Psoas muscle (tissue), 8 donors: Measurements from ENCODE around the gene RBBP7. TPM values are rescaled to one million over a fixed set of nuclear protein-coding genes. Genes with fewer than 3 reads are reported as not detected.

Experiments used
- ATAC-seq, 4 donors: fragments of 200-7000 bp; cut with Tn5 transposase; one replicate each; pipeline ENCODE4 v1.9.1; 2020; ENCODE audit warnings: moderate library complexity in 3 of 4, mild to moderate bottlenecking in 2 of 4
- DNase-seq, 2 donors: peaks; one replicate each; pipeline ENCODE4 v3.0.0-alpha.2; 2020
- H3K27ac ChIP-seq: fragments of 200-600 bp; one replicate; pipeline ENCODE4 v1.8.0; 2022
- H3K27me3 ChIP-seq, 3 donors: fragments of 200-600 bp in 1 of 3; one replicate each; pipeline versions ENCODE4 v1.6.1 to v1.8.0; 2013 to 2022; ENCODE audit warnings: low read length in 2 of 3, mild to moderate bottlenecking in 2 of 3, moderate library complexity in 1 of 3; ENCODE audit not compliant: insufficient read depth in 3 of 3
- H3K36me3 ChIP-seq, 2 donors: fragments of 200-600 bp in 1 of 2; one replicate each; pipeline versions ENCODE4 v1.6.1 to v1.8.0; 2013 to 2022; ENCODE audit warnings: low read depth in 1 of 2, mild to moderate bottlenecking in 1 of 2, moderate library complexity in 1 of 2; ENCODE audit not compliant: insufficient read depth in 1 of 2
- H3K4me1 ChIP-seq: fragments of 200-600 bp; one replicate; pipeline ENCODE4 v1.8.0; 2022
- H3K4me3 ChIP-seq: fragments of 200-600 bp; one replicate; pipeline ENCODE4 v1.8.0; 2022; ENCODE audit warnings: mild to moderate bottlenecking
- H3K9me3 ChIP-seq: fragments of 200-600 bp; one replicate; pipeline ENCODE4 v1.8.0; 2022
- WGBS, 3 donors: extraction: QIAGEN DNeasy Blood & Tissue Kit; methylation state at CpG; one replicate each; pipeline versions ENCODE4 v1.1.6 to v1.1.7; 2013; 5-methylcytosine and 5-hydroxymethylcytosine counted together
- intact Hi-C, 2 donors: fragments of 100-400 bp; cut with DNase I; formaldehyde crosslinking; loops; one replicate each; pipeline versions ENCODE4 v1.11.0 to v1.14.2; 2022
- polyA plus RNA-seq, 3 donors: library from polyadenylated mRNA; stranded (reverse); fragments of 200-250 nt; gene quantifications; one replicate each; pipeline ENCODE4 v1.2.3, GENCODE V29; 2013
- total RNA-seq, 4 donors: library from RNA; stranded (reverse); fragmentation: NEBNext Ultra II Directional in 2 of 4; extraction: Animal tissue kit (Norgen Biotek cat#: 25700) in 2 of 4; gene quantifications; one replicate each; pipeline versions ENCODE4 v1.2.1 to v1.2.4, GENCODE V29; 2021 to 2023
- TF ChIP-seq, protein P1 (sequence below): fragments of 200-600 bp; IDR thresholded peaks from one replicate; pipeline ENCODE4 v1.8.0; 2022; ENCODE audit warnings: antibody characterized with exemption
- donor health status: healthy with polysubstance abuse.
- donor health status: DM: no; HTN: no; CAD: no; lungs with moderate emphysema.
- donor health status: Bipolar disorder and iron deficiency.
- donor health status: healthy.
- donor health status: DM: yes; HTN: yes; CAD: no.
- donor health status: DM: no; HTN: no; CAD: no.
- donor health status: DM: no; HTN: no; CAD: no.
- donor health status: DM: yes; HTN: yes; CAD: no.

Gene RBBP7
- total and polyA plus RNA-seq, 7 donors: 81.1 to 139 (median 98.9) TPM

DNA sequence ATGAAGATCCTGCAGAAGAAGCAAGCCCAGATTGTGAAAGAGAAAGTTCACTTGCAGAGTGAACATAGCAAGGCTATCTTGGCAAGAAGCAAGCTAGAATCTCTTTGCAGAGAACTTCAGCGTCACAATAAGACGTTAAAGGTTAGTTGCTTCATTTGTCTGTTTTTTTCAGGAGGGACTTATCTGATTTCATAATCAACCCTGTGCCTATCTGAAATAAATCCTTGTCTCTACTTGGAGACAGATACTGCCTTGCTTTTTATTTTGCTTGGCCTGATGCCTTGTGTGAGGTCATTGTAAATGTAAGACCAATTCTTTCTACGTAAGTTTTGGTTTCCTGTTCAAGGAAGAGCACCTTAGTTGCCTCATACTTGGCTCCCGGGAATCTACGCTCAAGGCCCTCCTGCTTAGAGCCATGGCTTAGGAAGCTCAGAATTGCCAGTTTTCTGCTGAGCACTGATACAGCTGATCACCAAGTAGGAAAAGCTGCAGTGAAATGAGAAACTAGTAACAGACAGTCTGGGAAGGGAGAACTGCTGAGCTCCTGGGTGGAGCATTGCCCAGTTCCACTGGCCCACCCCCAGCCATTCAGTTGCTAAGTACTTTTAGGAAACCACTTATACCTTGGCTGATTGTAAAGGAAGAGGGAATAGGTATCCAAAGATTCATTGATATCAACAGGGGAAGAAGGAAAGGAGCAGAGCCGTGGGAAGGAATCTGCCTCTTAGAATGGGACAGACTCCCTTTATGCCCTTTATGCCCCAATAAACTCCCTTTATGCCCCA is 41.8 kb downstream of the RBBP7 start:
- DNase-seq (no peak), ATAC-seq (peak; percentile 55 to 79 (median 74))
- Histone ChIP-seq H3K4me3 (no peak overlapping the region), H3K36me3 (peaks cover 0 to 50% of the 10 kb centered on the region in 2 donors), H3K4me1 (peaks cover 7% of the 10 kb centered on the region), H3K27me3 (no peaks in the 10 kb centered on the region), H3K9me3 (no peaks in the 10 kb centered on the region), H3K27ac (peak overlapping the region; percentile 61)
- intact Hi-C loops: loop anchor here in 1 of 2 donors (5.0 kb wide), 1 partner anchor 219 kb away; no protein-coding TSS in a partner anchor
- WGBS, 3 donors: 13 to 51% (median 29%) methylated on average over 6 of the region's 6 CpGs
- TF ChIP-seq, protein P1, sequence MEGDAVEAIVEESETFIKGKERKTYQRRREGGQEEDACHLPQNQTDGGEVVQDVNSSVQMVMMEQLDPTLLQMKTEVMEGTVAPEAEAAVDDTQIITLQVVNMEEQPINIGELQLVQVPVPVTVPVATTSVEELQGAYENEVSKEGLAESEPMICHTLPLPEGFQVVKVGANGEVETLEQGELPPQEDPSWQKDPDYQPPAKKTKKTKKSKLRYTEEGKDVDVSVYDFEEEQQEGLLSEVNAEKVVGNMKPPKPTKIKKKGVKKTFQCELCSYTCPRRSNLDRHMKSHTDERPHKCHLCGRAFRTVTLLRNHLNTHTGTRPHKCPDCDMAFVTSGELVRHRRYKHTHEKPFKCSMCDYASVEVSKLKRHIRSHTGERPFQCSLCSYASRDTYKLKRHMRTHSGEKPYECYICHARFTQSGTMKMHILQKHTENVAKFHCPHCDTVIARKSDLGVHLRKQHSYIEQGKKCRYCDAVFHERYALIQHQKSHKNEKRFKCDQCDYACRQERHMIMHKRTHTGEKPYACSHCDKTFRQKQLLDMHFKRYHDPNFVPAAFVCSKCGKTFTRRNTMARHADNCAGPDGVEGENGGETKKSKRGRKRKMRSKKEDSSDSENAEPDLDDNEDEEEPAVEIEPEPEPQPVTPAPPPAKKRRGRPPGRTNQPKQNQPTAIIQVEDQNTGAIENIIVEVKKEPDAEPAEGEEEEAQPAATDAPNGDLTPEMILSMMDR: no peak

DNA sequence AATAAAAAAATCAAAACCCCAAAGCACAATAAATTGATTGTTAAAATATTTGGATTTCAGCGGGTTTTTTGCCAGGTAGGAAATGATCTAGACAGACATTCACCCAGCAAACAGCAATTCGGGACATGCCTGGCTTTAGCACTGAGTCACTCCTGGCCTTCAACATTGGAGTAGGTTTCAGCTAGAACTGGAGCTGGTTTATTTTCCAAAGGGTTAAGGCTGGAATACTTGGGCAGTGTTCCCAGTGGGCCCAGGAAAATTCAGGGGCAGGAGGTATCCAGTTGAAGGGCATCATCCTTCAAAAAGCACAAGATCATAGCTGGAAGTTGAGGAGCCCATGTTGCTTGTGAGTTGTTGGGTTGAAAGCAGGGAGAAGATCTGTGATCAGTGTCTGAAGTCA is 42.9 kb downstream of the RBBP7 start:
- DNase-seq (no peak), ATAC-seq (peak in 3 of 4 donors; percentile 32 to 51 (median 47))
- intact Hi-C loops: loop anchor here in 1 of 2 donors (5.0 kb wide), 1 partner anchor 220 kb away; no protein-coding TSS in a partner anchor
- Histone ChIP-seq H3K27me3 (no peaks in the 10 kb centered on the region), H3K4me1 (peaks cover 7% of the 10 kb centered on the region), H3K4me3 (no peak overlapping the region), H3K27ac (peak overlapping the region; percentile 61), H3K9me3 (no peaks in the 10 kb centered on the region), H3K36me3 (peaks cover 0 to 47% of the 10 kb centered on the region in 2 donors)
- TF ChIP-seq, protein P1: no peak
- 75 to 91% (median 85%) methylated on average over 2 of the region's 2 CpGs for WGBS, 3 donors

DNA sequence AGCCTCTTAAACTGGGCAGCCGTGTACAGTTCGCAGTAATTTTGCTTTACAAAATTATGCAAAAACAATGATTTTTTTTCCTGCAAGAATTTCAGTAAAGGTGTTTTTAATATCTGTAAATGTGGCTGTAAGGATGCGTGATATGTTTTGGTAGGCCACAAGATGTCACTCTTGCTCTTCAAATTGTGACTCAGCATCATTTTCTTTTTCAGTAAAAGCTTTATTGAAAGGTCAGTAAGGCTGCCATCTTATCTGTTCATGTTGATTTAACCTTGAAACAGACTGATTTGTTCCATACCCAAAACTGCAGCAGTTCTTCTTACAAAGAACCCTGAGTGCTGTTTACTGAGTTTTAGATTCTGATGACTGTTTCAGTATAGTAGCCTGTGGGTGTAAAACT is 44.0 kb downstream of the RBBP7 start:
- no peaks in the 10 kb centered on the region for H3K9me3 ChIP-seq
- intact Hi-C loops: loop anchor here in 1 of 2 donors (5.0 kb wide), 1 partner anchor 221 kb away; no protein-coding TSS in a partner anchor
- H3K4me1 ChIP-seq: peaks cover 7% of the 10 kb centered on the region
- no peaks in the 10 kb centered on the region for H3K27me3 ChIP-seq
- no peak overlapping the region for H3K4me3 ChIP-seq
- ATAC-seq: peak; percentile 32 to 61 (median 53)
- no peak overlapping the region for H3K27ac ChIP-seq
- WGBS, 3 donors: 70 to 81% (median 76%) methylated on average over 3 of the region's 3 CpGs
- no peak for DNase-seq
- peaks cover 0 to 49% of the 10 kb centered on the region in 2 donors for H3K36me3 ChIP-seq
- TF ChIP-seq, protein P1: peak; percentile 65

DNA sequence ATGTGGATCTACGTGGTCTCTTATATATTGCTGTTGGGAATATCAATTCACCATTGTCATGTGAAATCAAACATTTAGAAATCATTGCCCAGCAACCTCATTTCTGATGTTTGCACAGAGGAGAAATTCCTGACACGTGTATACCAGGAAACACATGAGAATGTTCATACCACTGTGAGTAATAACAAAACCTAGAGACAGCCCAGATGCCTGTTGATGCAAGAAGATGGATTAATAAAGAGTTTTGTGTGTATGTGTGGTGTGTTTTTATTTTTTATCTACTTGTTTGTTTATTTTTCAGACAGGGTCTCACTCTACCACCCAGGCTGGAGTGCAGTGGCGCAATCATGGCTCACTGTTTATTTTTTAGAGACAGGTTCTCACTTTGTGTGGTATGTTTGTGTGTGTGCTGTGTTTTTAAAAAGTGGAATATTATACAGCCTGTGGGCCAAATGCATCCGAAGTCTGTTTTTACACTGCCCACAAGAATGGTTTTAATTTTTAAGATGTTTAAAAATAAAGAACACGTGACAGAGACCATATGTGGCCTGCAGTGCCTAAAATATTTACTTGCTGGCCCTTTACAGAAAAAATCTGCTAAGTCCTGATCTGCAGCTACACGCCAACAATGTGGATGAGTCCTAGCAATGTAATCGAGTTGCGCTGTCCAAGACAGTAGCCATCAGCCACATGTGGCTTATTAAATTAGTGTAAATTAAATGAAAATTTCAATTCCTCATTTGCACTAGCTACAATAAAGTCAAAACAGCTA is 44.7 kb downstream of the RBBP7 start:
- H3K27ac ChIP-seq: no peak overlapping the region
- no peak for ATAC-seq
- H3K4me3 ChIP-seq: no peak overlapping the region
- peaks cover 7% of the 10 kb centered on the region for H3K4me1 ChIP-seq
- intact Hi-C loops: loop anchor here (2.0 to 5.0 kb wide), 2 partner anchors 221 to 222 kb away; no protein-coding TSS in a partner anchor
- DNase-seq: no peak
- peaks cover 0 to 57% of the 10 kb centered on the region in 2 donors for H3K36me3 ChIP-seq
- 85 to 92% (median 90%) methylated on average over 8 of the region's 8 CpGs for WGBS, 3 donors
- no peaks in the 10 kb centered on the region for H3K9me3 ChIP-seq
- TF ChIP-seq, protein P1: no peak
- H3K27me3 ChIP-seq: no peaks in the 10 kb centered on the region
